ENCODE measurements around the gene AGBL1.
A peak's percentile ranks its signal among the peaks of the same experiment; 100 is the strongest.

Gene AGBL1

GRCh38 chr15:86044981-86045380, 34.7 kb upstream of the AGBL1 start:
- no peak overlapping the region for H3K4me3 ChIP-seq (ENCODE audit: low read depth, low read length)
- TF ChIP-seq, protein P1, sequence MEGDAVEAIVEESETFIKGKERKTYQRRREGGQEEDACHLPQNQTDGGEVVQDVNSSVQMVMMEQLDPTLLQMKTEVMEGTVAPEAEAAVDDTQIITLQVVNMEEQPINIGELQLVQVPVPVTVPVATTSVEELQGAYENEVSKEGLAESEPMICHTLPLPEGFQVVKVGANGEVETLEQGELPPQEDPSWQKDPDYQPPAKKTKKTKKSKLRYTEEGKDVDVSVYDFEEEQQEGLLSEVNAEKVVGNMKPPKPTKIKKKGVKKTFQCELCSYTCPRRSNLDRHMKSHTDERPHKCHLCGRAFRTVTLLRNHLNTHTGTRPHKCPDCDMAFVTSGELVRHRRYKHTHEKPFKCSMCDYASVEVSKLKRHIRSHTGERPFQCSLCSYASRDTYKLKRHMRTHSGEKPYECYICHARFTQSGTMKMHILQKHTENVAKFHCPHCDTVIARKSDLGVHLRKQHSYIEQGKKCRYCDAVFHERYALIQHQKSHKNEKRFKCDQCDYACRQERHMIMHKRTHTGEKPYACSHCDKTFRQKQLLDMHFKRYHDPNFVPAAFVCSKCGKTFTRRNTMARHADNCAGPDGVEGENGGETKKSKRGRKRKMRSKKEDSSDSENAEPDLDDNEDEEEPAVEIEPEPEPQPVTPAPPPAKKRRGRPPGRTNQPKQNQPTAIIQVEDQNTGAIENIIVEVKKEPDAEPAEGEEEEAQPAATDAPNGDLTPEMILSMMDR (IDR thresholded peaks at IDR 0.05; ENCODE audit: borderline replicate concordance, insufficient read depth, low read depth, low read length): 0 out of 2 replicates have a peak, but pooled peaks have one; percentile 7

- no peak overlapping the region for H3K4me3 ChIP-seq (ENCODE audit: low read depth, low read length)
- TF ChIP-seq, protein P1 (IDR thresholded peaks at IDR 0.05; ENCODE audit: borderline replicate concordance, insufficient read depth, low read depth, low read length): no peak
These were observed 25.3 kb upstream of the AGBL1 start for GRCh38 chr15:86054338-86054737.

GRCh38 chr15:86055688-86056087, 24.0 kb upstream of the AGBL1 start:
- H3K4me3 ChIP-seq (ENCODE audit: low read depth, low read length): no peak overlapping the region
- TF ChIP-seq, protein P1 (IDR thresholded peaks at IDR 0.05; ENCODE audit: borderline replicate concordance, insufficient read depth, low read depth, low read length): no peak

- TF ChIP-seq, protein P1 (IDR thresholded peaks at IDR 0.05; ENCODE audit: borderline replicate concordance, insufficient read depth, low read depth, low read length): no peak
These were observed 19.8 kb upstream of the AGBL1 start for GRCh38 chr15:86059851-86060250.

DNA sequence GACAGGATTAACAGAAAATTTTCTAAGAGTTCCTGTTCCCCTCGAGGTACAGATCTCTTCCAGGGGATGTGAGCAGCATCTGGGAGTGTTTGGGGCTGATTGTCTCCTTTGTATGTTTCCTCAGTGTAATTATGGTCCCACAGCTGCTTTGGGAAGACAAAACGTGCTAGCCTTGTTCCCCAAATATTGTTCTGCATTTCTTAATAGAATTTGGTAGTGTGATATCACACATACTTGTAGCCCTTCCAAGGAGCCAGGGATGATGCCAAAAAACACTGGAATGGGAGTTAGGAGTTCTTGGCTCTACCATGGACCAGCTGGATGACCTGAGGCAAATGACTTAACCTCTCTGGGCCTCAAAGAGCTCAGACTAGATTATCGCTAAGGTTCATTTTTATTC, 19.0 kb upstream of the AGBL1 start:
- no peak overlapping the region for H3K4me3 ChIP-seq (ENCODE audit: low read depth, low read length)
- TF ChIP-seq, protein P1 (IDR thresholded peaks at IDR 0.05; ENCODE audit: borderline replicate concordance, insufficient read depth, low read depth, low read length): no peak

More at GRCh38 chr15:86059851-86060250, 19.8 kb upstream of the AGBL1 start:
- no peak overlapping the region for H3K4me3 ChIP-seq (ENCODE audit: low read depth, low read length)

DNA sequence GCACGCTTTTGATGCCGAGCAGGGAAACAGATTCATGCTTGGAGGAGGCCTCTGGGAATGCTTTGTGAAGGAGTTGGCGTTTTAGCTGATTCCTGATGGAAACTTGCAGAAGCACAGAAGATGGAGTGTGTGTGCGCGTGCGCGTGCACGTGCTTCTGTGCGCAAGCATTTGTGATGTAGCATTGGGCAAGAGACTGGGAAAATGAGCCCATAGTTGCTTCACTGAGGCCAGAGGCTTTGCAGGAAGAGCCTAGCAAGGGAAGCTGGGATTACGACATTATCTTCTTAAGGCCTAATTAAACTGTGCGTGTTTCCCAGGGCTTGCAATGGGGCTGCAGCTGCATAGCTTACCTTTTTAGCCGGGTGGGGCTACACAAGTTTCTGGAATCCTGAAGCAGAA, 18.1 kb upstream of the AGBL1 start:
- no peak overlapping the region for H3K4me3 ChIP-seq (ENCODE audit: low read depth, low read length)

DNA sequence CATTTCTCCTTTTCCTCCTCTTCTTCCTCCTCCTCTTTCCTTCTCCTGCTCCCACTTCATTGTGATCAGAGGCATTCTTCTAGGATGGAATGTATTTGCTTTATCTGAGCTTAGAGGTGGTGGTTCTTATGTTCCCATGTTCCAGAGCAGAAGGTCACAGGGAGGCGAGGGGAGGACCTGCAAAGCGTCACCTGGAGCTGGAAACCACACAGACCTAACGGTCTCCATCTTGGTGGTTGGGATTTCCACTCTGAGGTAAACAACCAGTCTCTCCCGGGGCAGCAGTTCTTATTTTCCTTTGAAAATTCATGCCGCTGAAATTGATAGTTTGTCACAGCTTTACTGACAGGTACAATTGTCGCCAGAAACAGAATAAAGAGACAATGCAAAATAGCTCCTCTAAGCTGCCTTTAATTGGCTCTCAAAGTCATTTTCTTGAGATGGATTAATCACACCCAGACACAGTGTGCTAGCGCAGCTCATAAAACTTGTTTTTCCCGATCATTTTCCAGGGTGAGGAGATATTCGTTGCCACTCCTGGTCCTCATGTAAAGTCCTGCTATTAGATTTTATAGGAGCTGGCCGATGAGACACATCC, 16.9 kb upstream of the AGBL1 start:
- H3K4me3 ChIP-seq (ENCODE audit: low read depth, low read length): no peak overlapping the region
- TF ChIP-seq, protein P1 (IDR thresholded peaks at IDR 0.05; ENCODE audit: borderline replicate concordance, insufficient read depth, low read depth, low read length): no peak

More for the DNA sequence above, 18.1 kb upstream of the AGBL1 start:
- TF ChIP-seq, protein P1 (IDR thresholded peaks at IDR 0.05; ENCODE audit: borderline replicate concordance, insufficient read depth, low read depth, low read length): no peak

All from GM12875 (cell line).